ENCODE data around the gene CNOT4.
"Not testable (repeated sequence)": the region's sequence is repeated elsewhere in the genome, so short reads cannot be mapped to it uniquely, and the experiment has no call there.

Gene CNOT4

GRCh38 chr7:135510592-135511183 lies 786 bp upstream of the CNOT4 start:
- Histone ChIP-seq H3K36me3 (ENCODE audit: control insufficient read depth, insufficient read depth, low read length) (no peaks in the 10 kb centered on the region), H3K4me3 (ENCODE audit: low read depth, low read length) (peak overlapping the region; percentile 82), H3K27me3 (ENCODE audit: control insufficient read depth, insufficient read depth, low read length) (no peaks in the 10 kb centered on the region), H3K9me3 (ENCODE audit: control insufficient read depth, insufficient read depth, low read length) (no peaks in the 10 kb centered on the region), H3K4me1 (ENCODE audit: control insufficient read depth, insufficient read depth, low read length) (no peaks in the 10 kb centered on the region), H3K9ac (ENCODE audit: low read depth, low read length) (peak overlapping the region; percentile 40)

- Histone ChIP-seq H3K4me3 (ENCODE audit: low read depth, low read length) (peak overlapping the region; percentile 86), H3K36me3 (ENCODE audit: control insufficient read depth, insufficient read depth, low read length) (no peaks in the 10 kb centered on the region), H3K9me3 (ENCODE audit: control insufficient read depth, insufficient read depth, low read length) (no peaks in the 10 kb centered on the region), H3K9ac (ENCODE audit: low read depth, low read length) (peak overlapping the region; percentile 98), H3K4me1 (ENCODE audit: control insufficient read depth, insufficient read depth, low read length) (no peaks in the 10 kb centered on the region), H3K27me3 (ENCODE audit: control insufficient read depth, insufficient read depth, low read length) (no peaks in the 10 kb centered on the region)
These were observed 388 bp downstream of the CNOT4 start for GRCh38 chr7:135509589-135509838.

- no peaks in the 10 kb centered on the region for H3K27me3 ChIP-seq (ENCODE audit: control insufficient read depth, insufficient read depth, low read length)
- H3K9me3 ChIP-seq (ENCODE audit: control insufficient read depth, insufficient read depth, low read length): no peaks in the 10 kb centered on the region
- H3K9ac ChIP-seq (ENCODE audit: low read depth, low read length): peak overlapping the region; percentile 98
- no peaks in the 10 kb centered on the region for H3K36me3 ChIP-seq (ENCODE audit: control insufficient read depth, insufficient read depth, low read length)
- H3K4me1 ChIP-seq (ENCODE audit: control insufficient read depth, insufficient read depth, low read length): no peaks in the 10 kb centered on the region
- peak overlapping the region; percentile 86 for H3K4me3 ChIP-seq (ENCODE audit: low read depth, low read length)
These were observed 866 bp downstream of the CNOT4 start for GRCh38 chr7:135508883-135509588.

GRCh38 chr7:135501402-135501801 lies 8.5 kb downstream of the CNOT4 start:
- no peak overlapping the region for H3K4me3 ChIP-seq (ENCODE audit: low read depth, low read length)
- H3K4me1 ChIP-seq (ENCODE audit: control insufficient read depth, insufficient read depth, low read length): peaks cover 2% of the 10 kb centered on the region
- H3K36me3 ChIP-seq (ENCODE audit: control insufficient read depth, insufficient read depth, low read length): no peaks in the 10 kb centered on the region
- no peaks in the 10 kb centered on the region for H3K27me3 ChIP-seq (ENCODE audit: control insufficient read depth, insufficient read depth, low read length)
- no peak overlapping the region for H3K9ac ChIP-seq (ENCODE audit: low read depth, low read length)
- no peaks in the 10 kb centered on the region for H3K9me3 ChIP-seq (ENCODE audit: control insufficient read depth, insufficient read depth, low read length)

GRCh38 chr7:135499818-135500217 lies 10.1 kb downstream of the CNOT4 start:
- H3K4me1 ChIP-seq (ENCODE audit: control insufficient read depth, insufficient read depth, low read length): peaks cover 2% of the 10 kb centered on the region
- no peak overlapping the region for H3K9ac ChIP-seq (ENCODE audit: low read depth, low read length)
- H3K27me3 ChIP-seq (ENCODE audit: control insufficient read depth, insufficient read depth, low read length): no peaks in the 10 kb centered on the region
- no peaks in the 10 kb centered on the region for H3K9me3 ChIP-seq (ENCODE audit: control insufficient read depth, insufficient read depth, low read length)
- H3K4me3 ChIP-seq (ENCODE audit: low read depth, low read length): no peak overlapping the region
- H3K36me3 ChIP-seq (ENCODE audit: control insufficient read depth, insufficient read depth, low read length): no peaks in the 10 kb centered on the region

GRCh38 chr7:135497161-135497560 lies 12.7 kb downstream of the CNOT4 start:
- H3K4me3 ChIP-seq (ENCODE audit: low read depth, low read length); H3K9me3 ChIP-seq (ENCODE audit: control insufficient read depth, insufficient read depth, low read length); H3K27me3 ChIP-seq (ENCODE audit: control insufficient read depth, insufficient read depth, low read length); H3K4me1 ChIP-seq (ENCODE audit: control insufficient read depth, insufficient read depth, low read length); H3K36me3 ChIP-seq (ENCODE audit: control insufficient read depth, insufficient read depth, low read length); H3K9ac ChIP-seq (ENCODE audit: low read depth, low read length): not testable (repeated sequence)

GRCh38 chr7:135493362-135493761 lies 16.5 kb downstream of the CNOT4 start:
- H3K27me3 ChIP-seq (ENCODE audit: control insufficient read depth, insufficient read depth, low read length): no peaks in the 10 kb centered on the region
- no peaks in the 10 kb centered on the region for H3K4me1 ChIP-seq (ENCODE audit: control insufficient read depth, insufficient read depth, low read length)
- H3K9ac ChIP-seq (ENCODE audit: low read depth, low read length): no peak overlapping the region
- H3K4me3 ChIP-seq (ENCODE audit: low read depth, low read length): no peak overlapping the region
- H3K9me3 ChIP-seq (ENCODE audit: control insufficient read depth, insufficient read depth, low read length): no peaks in the 10 kb centered on the region
- no peaks in the 10 kb centered on the region for H3K36me3 ChIP-seq (ENCODE audit: control insufficient read depth, insufficient read depth, low read length)

GRCh38 chr7:135492151-135492550 lies 17.8 kb downstream of the CNOT4 start:
- no peaks in the 10 kb centered on the region for H3K36me3 ChIP-seq (ENCODE audit: control insufficient read depth, insufficient read depth, low read length)
- no peaks in the 10 kb centered on the region for H3K27me3 ChIP-seq (ENCODE audit: control insufficient read depth, insufficient read depth, low read length)
- no peak overlapping the region for H3K4me3 ChIP-seq (ENCODE audit: low read depth, low read length)
- no peaks in the 10 kb centered on the region for H3K9me3 ChIP-seq (ENCODE audit: control insufficient read depth, insufficient read depth, low read length)
- H3K4me1 ChIP-seq (ENCODE audit: control insufficient read depth, insufficient read depth, low read length): no peaks in the 10 kb centered on the region
- no peak overlapping the region for H3K9ac ChIP-seq (ENCODE audit: low read depth, low read length)

GRCh38 chr7:135490783-135491182 lies 19.1 kb downstream of the CNOT4 start:
- Histone ChIP-seq H3K4me1 (ENCODE audit: control insufficient read depth, insufficient read depth, low read length) (no peaks in the 10 kb centered on the region), H3K4me3 (ENCODE audit: low read depth, low read length) (no peak overlapping the region), H3K36me3 (ENCODE audit: control insufficient read depth, insufficient read depth, low read length) (no peaks in the 10 kb centered on the region), H3K9ac (ENCODE audit: low read depth, low read length) (no peak overlapping the region), H3K9me3 (ENCODE audit: control insufficient read depth, insufficient read depth, low read length) (no peaks in the 10 kb centered on the region), H3K27me3 (ENCODE audit: control insufficient read depth, insufficient read depth, low read length) (no peaks in the 10 kb centered on the region)

- no peak overlapping the region for H3K4me3 ChIP-seq (ENCODE audit: low read depth, low read length)
- H3K9me3 ChIP-seq (ENCODE audit: control insufficient read depth, insufficient read depth, low read length): no peaks in the 10 kb centered on the region
- H3K36me3 ChIP-seq (ENCODE audit: control insufficient read depth, insufficient read depth, low read length): no peaks in the 10 kb centered on the region
- no peaks in the 10 kb centered on the region for H3K27me3 ChIP-seq (ENCODE audit: control insufficient read depth, insufficient read depth, low read length)
- no peaks in the 10 kb centered on the region for H3K4me1 ChIP-seq (ENCODE audit: control insufficient read depth, insufficient read depth, low read length)
- no peak overlapping the region for H3K9ac ChIP-seq (ENCODE audit: low read depth, low read length)
These were observed 20.1 kb downstream of the CNOT4 start for GRCh38 chr7:135489791-135490190.

GRCh38 chr7:135486261-135486920 lies 23.5 kb downstream of the CNOT4 start:
- H3K9me3 ChIP-seq (ENCODE audit: control insufficient read depth, insufficient read depth, low read length): no peaks in the 10 kb centered on the region
- no peak overlapping the region for H3K4me3 ChIP-seq (ENCODE audit: low read depth, low read length)
- H3K27me3 ChIP-seq (ENCODE audit: control insufficient read depth, insufficient read depth, low read length): no peaks in the 10 kb centered on the region
- no peaks in the 10 kb centered on the region for H3K4me1 ChIP-seq (ENCODE audit: control insufficient read depth, insufficient read depth, low read length)
- H3K9ac ChIP-seq (ENCODE audit: low read depth, low read length): no peak overlapping the region
- no peaks in the 10 kb centered on the region for H3K36me3 ChIP-seq (ENCODE audit: control insufficient read depth, insufficient read depth, low read length)

- H3K9ac ChIP-seq (ENCODE audit: low read depth, low read length): no peak overlapping the region
- no peak overlapping the region for H3K4me3 ChIP-seq (ENCODE audit: low read depth, low read length)
- H3K9me3 ChIP-seq (ENCODE audit: control insufficient read depth, insufficient read depth, low read length): no peaks in the 10 kb centered on the region
- no peaks in the 10 kb centered on the region for H3K27me3 ChIP-seq (ENCODE audit: control insufficient read depth, insufficient read depth, low read length)
- H3K36me3 ChIP-seq (ENCODE audit: control insufficient read depth, insufficient read depth, low read length): no peaks in the 10 kb centered on the region
- H3K4me1 ChIP-seq (ENCODE audit: control insufficient read depth, insufficient read depth, low read length): no peaks in the 10 kb centered on the region
These were observed 28.3 kb downstream of the CNOT4 start for GRCh38 chr7:135481598-135481979.

Measured in iPS-15b (cell line).